Upper lobe of right lung (tissue), 1 donor: ENCODE results near the gene HTR1D. TPM values are rescaled to one million over a fixed set of nuclear protein-coding genes. Genes with fewer than 3 reads are reported as not detected.

ENCODE experiments used
- ATAC-seq: fragments of 200-7000 bp; cut with Tn5 transposase; one replicate; pipeline ENCODE4 v1.9.1; 2020; ENCODE audit warnings: mild to moderate bottlenecking, moderate library complexity
- DNase-seq: peaks from one replicate; pipeline ENCODE4 v3.0.0-alpha.2; 2020
- H3K27ac ChIP-seq: fragments of 200-600 bp; one replicate; pipeline ENCODE4 v1.8.0; 2022
- H3K27me3 ChIP-seq: fragments of 200-600 bp; one replicate; pipeline ENCODE4 v1.8.0; 2022; ENCODE audit warnings: mild to moderate bottlenecking
- H3K36me3 ChIP-seq: fragments of 200-600 bp; one replicate; pipeline ENCODE4 v1.8.0; 2022
- H3K4me1 ChIP-seq: fragments of 200-600 bp; one replicate; pipeline ENCODE4 v1.8.0; 2022
- H3K4me3 ChIP-seq: fragments of 200-600 bp; one replicate; pipeline ENCODE4 v1.8.0; 2022; ENCODE audit warnings: mild to moderate bottlenecking
- H3K9me3 ChIP-seq: fragments of 200-600 bp; one replicate; pipeline ENCODE4 v1.8.0; 2022
- CTCF ChIP-seq: fragments of 200-600 bp; IDR thresholded peaks from one replicate; pipeline ENCODE4 v1.8.0; 2022; ENCODE audit warnings: antibody characterized with exemption
- intact Hi-C: fragments of 100-400 bp; cut with DNase I; formaldehyde crosslinking; loops from one replicate; pipeline ENCODE4 v1.11.0; 2022
- total RNA-seq: library from RNA; stranded (reverse); fragmentation: NEBNext Ultra II Directional; extraction: Animal tissue kit (Norgen Biotek cat#: 25700); gene quantifications from one replicate; pipeline ENCODE4 v1.2.1, GENCODE V29; 2021
- donor health status: DM: no; HTN: yes; CAD: no; lungs with severe emphysema.

Gene HTR1D
- total RNA-seq, 1 donor from 2014 or later, result 0.93 TPM

- TF ChIP-seq CTCF, result no peak
- Histone ChIP-seq H3K27me3 (no peaks in the 10 kb centered on the region), H3K36me3 (no peaks in the 10 kb centered on the region), H3K4me1 (peaks cover 15% of the 10 kb centered on the region), H3K27ac (no peak overlapping the region), H3K4me3 (no peak overlapping the region), H3K9me3 (no peaks in the 10 kb centered on the region)
- intact Hi-C loops, result no loop called here
- DNase-seq (no peak), ATAC-seq (no peak)
Observed at GRCh38 chr1:23150742-23151141, 66.6 kb downstream of the HTR1D start.

- DNase-seq (no peak), ATAC-seq (no peak)
- no peak for TF ChIP-seq CTCF
- intact Hi-C loops, result no loop called here
- peaks cover 15% of the 10 kb centered on the region for H3K4me1 ChIP-seq
- H3K9me3 ChIP-seq, result no peaks in the 10 kb centered on the region
- no peaks in the 10 kb centered on the region for H3K36me3 ChIP-seq
- H3K27me3 ChIP-seq, result no peaks in the 10 kb centered on the region
- H3K27ac ChIP-seq, result no peak overlapping the region
- no peak overlapping the region for H3K4me3 ChIP-seq
Observed at GRCh38 chr1:23150125-23150524, 67.2 kb downstream of the HTR1D start.

GRCh38 chr1:23149114-23149513, 68.2 kb downstream of the HTR1D start:
- ATAC-seq (peak; percentile 39), DNase-seq (no peak)
- intact Hi-C loops, result no loop called here

GRCh38 chr1:23148084-23148483, 69.2 kb downstream of the HTR1D start:
- Histone ChIP-seq H3K36me3 (no peaks in the 10 kb centered on the region), H3K27me3 (no peaks in the 10 kb centered on the region), H3K4me3 (no peak overlapping the region), H3K4me1 (peaks cover 15% of the 10 kb centered on the region), H3K27ac (no peak overlapping the region), H3K9me3 (no peaks in the 10 kb centered on the region)
- TF ChIP-seq CTCF, result no peak
- intact Hi-C loops, result no loop called here
- no peak for ATAC-seq
- no peak for DNase-seq

More at GRCh38 chr1:23149114-23149513, 68.2 kb downstream of the HTR1D start:
- Histone ChIP-seq H3K27ac (no peak overlapping the region), H3K4me1 (peaks cover 15% of the 10 kb centered on the region), H3K27me3 (no peaks in the 10 kb centered on the region), H3K9me3 (no peaks in the 10 kb centered on the region), H3K36me3 (no peaks in the 10 kb centered on the region), H3K4me3 (no peak overlapping the region)
- no peak for TF ChIP-seq CTCF

Other genes with a start within 250 kb of the HTR1D start
- gene LACTBL1, start 244.6 kb downstream of the HTR1D start, total RNA-seq, result not detected
- gene TEX46, start 201.7 kb downstream of the HTR1D start, total RNA-seq, result not detected
- gene KDM1A, start 198.0 kb downstream of the HTR1D start, total RNA-seq, result 35.8 TPM
- gene LUZP1, start 48.6 kb downstream of the HTR1D start, total RNA-seq, result 36.4 TPM
- 85.2 TPM for gene HNRNPR, start 126.8 kb upstream of the HTR1D start, total RNA-seq
- 10.9 TPM for gene ZNF436, start 152.3 kb upstream of the HTR1D start, total RNA-seq
- gene TCEA3, start 207.2 kb upstream of the HTR1D start, total RNA-seq, result 39.4 TPM